Effector CD8-positive, alpha-beta T cell (primary cell): ENCODE results near the gene CFAP410.

Experiments
- DNase-seq: peaks from one replicate; lab custom pipeline; 2025; lab: John Stamatoyannopoulos, UW

The CFAP410 gene

DNA sequence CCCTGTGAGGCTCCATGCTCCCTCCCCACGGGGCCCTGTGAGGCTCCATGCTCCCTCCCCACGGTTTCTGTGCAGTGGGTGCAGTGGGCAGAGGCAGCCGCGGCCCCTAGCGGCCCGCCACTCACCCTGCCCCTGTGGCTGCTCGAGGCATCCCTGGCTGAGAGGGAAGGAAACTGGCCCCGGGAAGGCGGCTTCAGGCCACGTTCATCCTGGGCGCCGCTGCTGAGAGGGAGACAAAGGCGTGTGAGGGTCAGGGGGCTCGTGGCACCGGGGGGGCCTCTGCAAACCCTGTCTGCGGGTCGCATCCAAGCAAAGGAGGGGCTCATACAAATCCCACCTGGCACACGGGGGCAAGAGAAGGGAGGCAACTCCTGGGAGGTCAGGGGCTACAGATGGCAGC, 8.5 kb downstream of the CFAP410 start:
- DNase-seq, result no peak

- no peak for DNase-seq
Measured at GRCh38 chr21:44329971-44330681, 9.1 kb downstream of the CFAP410 start.

DNA sequence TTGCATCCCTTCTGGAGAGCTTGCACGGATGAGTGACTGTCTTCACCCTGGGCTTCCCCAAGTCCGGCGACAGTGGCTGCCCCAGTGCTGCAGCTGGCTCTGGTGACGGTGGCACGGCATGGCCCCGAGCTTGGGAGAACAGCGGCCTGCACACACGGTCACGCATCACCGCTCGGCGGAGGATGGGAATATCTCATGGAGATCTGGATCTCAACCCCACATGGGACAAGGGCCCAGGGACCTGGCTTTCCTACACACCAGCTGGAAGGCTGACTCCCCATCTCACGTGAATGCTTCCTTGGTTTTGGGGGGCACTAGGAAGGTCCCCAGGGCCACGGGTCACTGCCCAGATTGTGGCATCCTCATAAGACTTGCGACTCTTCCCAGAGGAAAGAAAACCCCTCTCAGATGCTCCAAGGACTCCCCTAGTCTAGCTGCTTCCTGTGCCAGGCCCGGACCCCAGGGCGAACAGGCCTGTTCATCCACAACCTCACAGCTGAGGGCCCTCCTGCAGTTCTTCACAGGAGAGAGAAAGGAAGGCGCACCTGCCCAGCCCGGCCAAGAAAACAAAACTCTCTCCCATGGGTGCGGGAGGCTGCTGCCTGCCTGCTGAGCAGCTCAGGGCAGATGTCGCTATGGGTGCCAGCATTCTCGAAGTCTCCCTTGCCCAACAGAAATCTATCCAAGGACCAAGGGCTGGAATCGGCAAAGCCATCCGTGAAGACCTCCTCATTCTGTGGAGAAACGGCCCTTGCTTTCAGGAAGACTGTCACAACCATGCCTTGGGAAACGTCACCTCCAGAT, 9.9 kb downstream of the CFAP410 start:
- no peak for DNase-seq

- DNase-seq, result no peak
Measured at GRCh38 chr21:44328242-44328895, 10.8 kb downstream of the CFAP410 start.

DNA sequence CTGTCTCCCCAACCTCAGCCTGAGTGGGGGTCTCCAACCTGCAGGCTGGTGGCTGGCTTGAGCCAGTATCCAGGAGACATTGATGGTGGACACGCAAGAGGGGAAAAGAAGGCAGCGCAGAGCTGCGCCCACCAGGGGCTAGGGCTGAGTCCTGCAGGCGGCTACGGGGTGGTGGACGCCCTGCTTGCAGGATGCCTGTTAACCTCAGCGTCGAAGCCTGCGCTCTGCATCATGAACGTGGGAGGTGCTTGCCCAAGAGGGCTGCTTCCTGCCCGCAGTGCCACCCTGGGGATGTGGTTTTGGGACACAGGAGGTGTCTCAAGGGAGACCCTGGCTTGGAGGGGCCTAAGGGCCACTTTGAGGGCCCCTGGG, 11.6 kb downstream of the CFAP410 start:
- no peak for DNase-seq

DNA sequence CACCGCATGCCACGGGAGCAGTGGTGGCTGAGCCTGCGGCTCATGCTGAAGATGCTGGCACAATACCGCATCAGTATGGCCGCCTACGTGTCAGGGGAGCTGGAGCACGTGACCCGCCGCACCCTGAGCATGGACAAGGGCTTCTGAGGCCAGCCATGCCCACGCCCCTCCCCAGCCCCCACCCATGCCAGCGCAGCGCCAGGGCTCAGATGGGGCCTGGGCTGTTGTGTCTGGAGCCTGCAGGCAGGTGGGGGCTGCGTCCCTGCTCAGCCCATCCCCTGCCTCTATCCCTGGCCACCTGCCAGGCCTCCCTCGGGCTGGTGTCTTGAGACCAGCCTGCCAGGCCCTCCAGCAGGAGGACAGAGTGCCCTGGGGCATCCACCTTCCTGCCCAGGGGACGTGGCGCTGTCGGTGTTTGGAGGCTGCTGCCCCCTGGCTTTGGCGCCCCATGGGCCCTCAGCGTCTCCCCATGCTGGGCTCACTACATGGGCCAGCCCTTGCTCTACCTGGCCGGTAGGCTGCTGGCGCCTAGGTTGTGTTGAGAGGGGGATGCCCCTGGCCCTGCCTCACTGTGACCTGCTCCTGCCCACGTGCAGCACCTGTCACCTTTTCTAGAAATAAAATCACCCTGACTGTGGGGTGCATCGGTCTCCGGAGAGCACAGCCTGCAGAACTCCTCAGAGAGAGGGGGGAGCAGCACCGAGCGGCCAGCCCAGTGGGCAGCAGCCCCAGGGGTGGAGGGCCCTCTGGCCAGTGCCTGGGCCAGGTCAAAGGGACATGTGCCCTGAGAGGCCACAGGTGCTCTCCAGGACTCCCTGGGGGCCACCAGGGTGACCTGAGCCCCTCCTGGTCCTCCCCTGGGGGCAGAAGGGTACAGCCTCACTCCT, 12.2 kb downstream of the CFAP410 start:
- no peak for DNase-seq

- no peak for DNase-seq
Measured at GRCh38 chr21:44326272-44326647, 12.9 kb downstream of the CFAP410 start.

- DNase-seq, result no peak
Measured at GRCh38 chr21:44325386-44326271, 13.6 kb downstream of the CFAP410 start.

GRCh38 chr21:44324854-44325107, 14.4 kb downstream of the CFAP410 start:
- DNase-seq, result no peak

- DNase-seq, result no peak
Measured at GRCh38 chr21:44324106-44324853, 14.9 kb downstream of the CFAP410 start.

DNA sequence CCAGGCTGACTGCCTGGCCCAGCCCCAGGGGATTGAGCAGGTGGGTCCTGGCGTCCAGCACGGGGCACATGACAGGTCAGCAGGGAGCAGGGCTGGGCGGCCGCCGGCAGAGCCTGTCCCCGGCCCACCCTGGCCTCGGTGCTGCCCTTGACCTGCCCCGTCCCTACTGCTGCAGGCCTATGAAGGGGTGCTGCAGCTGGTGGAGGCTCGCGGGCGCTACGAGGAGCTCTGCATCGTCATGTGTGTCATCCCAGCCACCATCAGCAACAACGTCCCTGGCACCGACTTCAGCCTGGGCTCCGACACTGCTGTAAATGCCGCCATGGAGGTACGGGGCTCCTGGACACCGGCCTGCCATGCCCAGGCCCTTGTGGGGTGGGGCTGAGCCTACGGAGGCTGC, 15.6 kb downstream of the CFAP410 start:
- no peak for DNase-seq

- DNase-seq, result no peak
Measured at GRCh38 chr21:44322621-44323325, 16.4 kb downstream of the CFAP410 start.

- no peak for DNase-seq
Measured at GRCh38 chr21:44321846-44322450, 17.2 kb downstream of the CFAP410 start.

GRCh38 chr21:44320847-44321246, 18.3 kb downstream of the CFAP410 start:
- no peak for DNase-seq

- DNase-seq, result no peak
Measured at GRCh38 chr21:44319407-44320065, 19.7 kb downstream of the CFAP410 start.

GRCh38 chr21:44318489-44319285, 20.5 kb downstream of the CFAP410 start:
- no peak for DNase-seq

DNA sequence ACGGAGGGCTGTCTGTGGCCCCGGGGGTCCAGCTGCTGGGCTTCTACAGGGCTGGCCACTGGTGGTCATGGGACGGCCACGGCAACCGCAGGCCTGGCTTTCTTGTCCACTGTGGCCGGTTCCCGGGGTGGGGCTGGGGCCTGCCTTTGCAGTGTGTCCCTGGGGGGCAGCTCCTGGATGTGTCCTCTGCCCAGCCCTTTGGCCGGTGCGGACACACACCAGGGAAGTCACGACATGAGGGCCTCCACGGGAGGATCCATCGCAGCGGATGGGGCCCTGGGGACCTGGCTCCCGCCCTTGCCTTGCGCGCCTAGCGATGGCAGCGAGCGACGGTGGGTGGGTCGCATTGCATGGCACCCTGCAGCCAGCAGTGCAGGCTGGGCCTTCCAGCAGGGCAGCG, 21.3 kb downstream of the CFAP410 start:
- no peak for DNase-seq

- DNase-seq, result no peak
Measured at GRCh38 chr21:44317241-44317782, 21.9 kb downstream of the CFAP410 start.
